D721Med (cell line): ENCODE data around the gene BPHL.

ENCODE experiments used
- DNase-seq: peaks from one replicate; pipeline ENCODE4 v3.0.0; 2011; ENCODE audit warnings: low spot score; ENCODE audit not compliant: insufficient read length
- FAIRE-seq: peaks from 2 replicates; lab custom pipeline; 2011; peaks lifted over from hg19 to GRCh38; lab: Jason Lieb, UNC
- CTCF ChIP-seq: IDR thresholded peaks from 2 replicates; pipeline ENCODE4 v1.5.1; 2012; ENCODE audit warnings: mild to moderate bottlenecking, control low read depth; ENCODE audit not compliant: insufficient read depth; ENCODE audit errors: missing control alignments

Gene BPHL

GRCh38 chr6:3157131-3157933, 38.8 kb downstream of the BPHL start, which contains the start of gene TUBB2A:
Gene TUBB2A, minus strand, starts transcription at chr6:3157544. Its CDS starts 81 bp downstream, at chr6:3157463.
- peak; percentile 94 for DNase-seq
- FAIRE-seq, result no peak
- peak; percentile 33 for TF ChIP-seq CTCF

GRCh38 chr6:3159805-3160781, 41.6 kb downstream of the BPHL start:
- FAIRE-seq (no peak), DNase-seq (no peak)
- TF ChIP-seq CTCF, result no peak

GRCh38 chr6:3162067-3162497, 43.6 kb downstream of the BPHL start:
- TF ChIP-seq CTCF, result no peak
- no peak for DNase-seq
- FAIRE-seq, result no peak

- TF ChIP-seq CTCF, result no peak
- DNase-seq (peak; percentile 77), FAIRE-seq (no peak)
Measured at GRCh38 chr6:3162565-3163247, 44.2 kb downstream of the BPHL start.

GRCh38 chr6:3163248-3163594, 44.7 kb downstream of the BPHL start:
- TF ChIP-seq CTCF, result no peak
- DNase-seq, result no peak
- no peak for FAIRE-seq

GRCh38 chr6:3164388-3164787, 45.9 kb downstream of the BPHL start:
- no peak for DNase-seq
- TF ChIP-seq CTCF, result no peak
- FAIRE-seq, result no peak
